ENCODE data around the gene NAIF1. TPM values are rescaled to one million over a fixed set of nuclear protein-coding genes. Genes with fewer than 3 reads are reported as not detected.
A peak's percentile ranks its signal among the peaks of the same experiment; 100 is the strongest.

Gene NAIF1
- polyA plus RNA-seq, 1 donor from 2014 or later, result 9.9 TPM

- peaks cover 11% of the 10 kb centered on the region for H3K79me2 ChIP-seq (replicated peaks; ENCODE audit: insufficient read depth, low read length)
- peak overlapping the region; percentile 84 for H3K9ac ChIP-seq (ENCODE audit: low read length)
- no peaks in the 10 kb centered on the region for H3K36me3 ChIP-seq (ENCODE audit: insufficient read depth, low read length)
- H3K4me2 ChIP-seq (ENCODE audit: low read length), result peak overlapping the region; percentile 65
- peak overlapping the region; percentile 96 for H3K4me3 ChIP-seq (ENCODE audit: low read length)
- H3F3A ChIP-seq (ENCODE audit: insufficient read depth, low read length, poor library complexity, severe bottlenecking), result no peaks in the 10 kb centered on the region
- H3K27ac ChIP-seq (ENCODE audit: low read length), result peak overlapping the region; percentile 66
- H3K9me3 ChIP-seq (ENCODE audit: low read length), result no peaks in the 10 kb centered on the region
- H3K27me3 ChIP-seq (ENCODE audit: insufficient read depth, low read depth, low read length), result no peaks in the 10 kb centered on the region
- TF ChIP-seq RAD21 (conservative IDR thresholded peaks at IDR 0.05) (peak; percentile 23), SMC3 (conservative IDR thresholded peaks at IDR 0.05; ENCODE audit: poor library complexity) (peak; percentile 55), CTCF (IDR thresholded peaks at IDR 0.05; ENCODE audit: poor library complexity, severe bottlenecking) (peak; percentile 35), REST (IDR thresholded peaks at IDR 0.05; ENCODE audit: borderline replicate concordance) (no peak)
- no peaks in the 10 kb centered on the region for H4K20me1 ChIP-seq (ENCODE audit: insufficient read depth)
- no peak overlapping the region for H2AFZ ChIP-seq (ENCODE audit: low read depth, low read length)
- no peaks in the 10 kb centered on the region for H3K9me2 ChIP-seq (ENCODE audit: insufficient read depth, low read length)
These were observed 1.5 kb upstream of the NAIF1 start for GRCh38 chr9:128068386-128069205.

- no peak for TF ChIP-seq REST (IDR thresholded peaks at IDR 0.05; ENCODE audit: borderline replicate concordance)
- no peak for TF ChIP-seq EP300 (conservative IDR thresholded peaks at IDR 0.05; ENCODE audit: poor library complexity, severe bottlenecking)
- TF ChIP-seq MXI1 (conservative IDR thresholded peaks at IDR 0.05; ENCODE audit: poor library complexity, severe bottlenecking), result peak; percentile 82
- TF ChIP-seq RAD21 (conservative IDR thresholded peaks at IDR 0.05), result peak; percentile 53
- peak; percentile 70 for TF ChIP-seq POLR2AphosphoS5 (IDR thresholded peaks at IDR 0.05)
- no peak for TF ChIP-seq EZH2 (IDR thresholded peaks at IDR 0.05; ENCODE audit: borderline replicate concordance, insufficient read depth, low read length, poor library complexity, severe bottlenecking)
- H3K4me3 ChIP-seq (ENCODE audit: low read length), result peak within 1 kb of the TSS; percentile 96
- H3K36me3 ChIP-seq (ENCODE audit: insufficient read depth, low read length), result no peaks in the 10 kb centered on the region
- peak within 1 kb of the TSS; percentile 83 for H2AFZ ChIP-seq (ENCODE audit: low read depth, low read length)
- peaks cover 11% of the 10 kb centered on the region for H3K79me2 ChIP-seq (replicated peaks; ENCODE audit: insufficient read depth, low read length)
- H3K9me2 ChIP-seq (ENCODE audit: insufficient read depth, low read length), result no peaks in the 10 kb centered on the region
- H3F3A ChIP-seq (ENCODE audit: insufficient read depth, low read length, poor library complexity, severe bottlenecking), result no peaks in the 10 kb centered on the region
- H3K27ac ChIP-seq (ENCODE audit: low read length), result peak within 1 kb of the TSS; percentile 98
- peak within 1 kb of the TSS; percentile 85 for H3K9ac ChIP-seq (ENCODE audit: low read length)
- H3K9me3 ChIP-seq (ENCODE audit: low read length), result no peaks in the 10 kb centered on the region
- H3K27me3 ChIP-seq (ENCODE audit: insufficient read depth, low read depth, low read length), result no peaks in the 10 kb centered on the region
- no peaks in the 10 kb centered on the region for H4K20me1 ChIP-seq (ENCODE audit: insufficient read depth)
- H3K4me2 ChIP-seq (ENCODE audit: low read length), result peak within 1 kb of the TSS; percentile 84
These were observed 695 bp upstream of the NAIF1 start, which contains the start of gene SLC25A25 for GRCh38 chr9:128067645-128068385. TSS of gene SLC25A25 (plus strand) at chr9:128068232. CDS start at chr9:128068320, 88 bp downstream.
